GM21423 (cell line): Measurements from ENCODE around the gene ZNRF2.
"Not testable (repeated sequence)": the region's sequence is repeated elsewhere in the genome, so short reads cannot be mapped to it uniquely, and the experiment has no call there.

Experiments used
- ATAC-seq: cut with Tn5 transposase; IDR thresholded peaks from one replicate; pipeline ENCODE4 v1.9.1; 2021; ENCODE audit warnings: mild to moderate bottlenecking, moderate library complexity; ENCODE audit not compliant: unreplicated experiment

Gene ZNRF2

GRCh38 chr7:30286749-30287148 lies 2.4 kb downstream of the ZNRF2 start:
- no peak for ATAC-seq

- ATAC-seq, result not testable (repeated sequence)
These were observed 3.2 kb downstream of the ZNRF2 start for GRCh38 chr7:30287625-30288024.

GRCh38 chr7:30289634-30290033 lies 5.2 kb downstream of the ZNRF2 start:
- ATAC-seq, result not testable (repeated sequence)

- ATAC-seq, result not testable (repeated sequence)
These were observed 5.9 kb downstream of the ZNRF2 start for GRCh38 chr7:30290317-30290716.

GRCh38 chr7:30292416-30293038 lies 8.1 kb downstream of the ZNRF2 start:
- ATAC-seq, result not testable (repeated sequence)

- ATAC-seq, result not testable (repeated sequence)
These were observed 11.9 kb downstream of the ZNRF2 start for GRCh38 chr7:30296304-30296703.

- not testable (repeated sequence) for ATAC-seq
These were observed 13.1 kb downstream of the ZNRF2 start for GRCh38 chr7:30297499-30297898.

GRCh38 chr7:30298409-30298808 lies 14.0 kb downstream of the ZNRF2 start:
- not testable (repeated sequence) for ATAC-seq

- ATAC-seq, result no peak
These were observed 17.4 kb downstream of the ZNRF2 start for GRCh38 chr7:30301751-30302150.

GRCh38 chr7:30302656-30303311 lies 18.4 kb downstream of the ZNRF2 start:
- ATAC-seq, result no peak

GRCh38 chr7:30303312-30304039 lies 19.1 kb downstream of the ZNRF2 start:
- ATAC-seq, result no peak

- no peak for ATAC-seq
These were observed 19.9 kb downstream of the ZNRF2 start for GRCh38 chr7:30304177-30304884.

- ATAC-seq, result no peak
These were observed 22.6 kb downstream of the ZNRF2 start for GRCh38 chr7:30306976-30307375.

- ATAC-seq, result no peak
These were observed 24.0 kb downstream of the ZNRF2 start for GRCh38 chr7:30308389-30308788.

GRCh38 chr7:30309302-30309701 lies 24.9 kb downstream of the ZNRF2 start:
- no peak for ATAC-seq

GRCh38 chr7:30309842-30310435 lies 25.5 kb downstream of the ZNRF2 start:
- no peak for ATAC-seq

GRCh38 chr7:30310674-30311362 lies 26.4 kb downstream of the ZNRF2 start:
- ATAC-seq, result no peak

GRCh38 chr7:30312178-30312577 lies 27.8 kb downstream of the ZNRF2 start:
- ATAC-seq, result no peak

GRCh38 chr7:30313348-30313747 lies 29.0 kb downstream of the ZNRF2 start:
- no peak for ATAC-seq

- no peak for ATAC-seq
These were observed 29.4 kb downstream of the ZNRF2 start for GRCh38 chr7:30313793-30314192.
